Thyroid gland (tissue), 4 donors: ENCODE data around the gene AIM2. TPM values are rescaled to one million over a fixed set of nuclear protein-coding genes. Genes with fewer than 3 reads are reported as not detected.
"Not testable (repeated sequence)": the region's sequence is repeated elsewhere in the genome, so short reads cannot be mapped to it uniquely, and the experiment has no call there.

Experiments used
- DNase-seq, 2 donors: peaks; one replicate each; pipeline ENCODE4 v3.0.0-alpha.2; 2019
- H3K27ac ChIP-seq, 3 donors: fragments of 200-600 bp; sonication (generic); 1 replicate in 2 of 3; 2 replicates in 1 of 3; pipeline ENCODE4 v1.5.1; 2016 to 2019; ENCODE audit warnings: mild to moderate bottlenecking in 1 of 3, moderate library complexity in 1 of 3
- H3K27me3 ChIP-seq: fragments of 200-600 bp; sonication (generic); one replicate; pipeline ENCODE4 v1.5.1; 2019
- H3K36me3 ChIP-seq, 2 donors: fragments of 200-600 bp; sonication (generic); one replicate each; pipeline ENCODE4 v1.5.1; 2016 to 2019
- H3K4me1 ChIP-seq, 2 donors: fragments of 200-600 bp; sonication (generic); one replicate each; pipeline ENCODE4 v1.5.1; 2017 to 2019
- H3K4me3 ChIP-seq, 3 donors: fragments of 200-600 bp; sonication (generic); replicated peaks in 1 of 3; 1 replicate in 2 of 3; 2 replicates in 1 of 3; pipeline ENCODE4 v1.5.1; 2016; ENCODE audit warnings: mild to moderate bottlenecking in 1 of 3
- H3K9me3 ChIP-seq: fragments of 200-600 bp; sonication (generic); one replicate; pipeline ENCODE4 v1.5.1; 2017
- POLR2A ChIP-seq, 2 donors: fragments of 450-650 bp; IDR thresholded peaks; one replicate each; pipeline ENCODE4 v1.6.1; 2017; ENCODE audit warnings: antibody characterized with exemption in 2 of 2, mild to moderate bottlenecking in 2 of 2, moderate library complexity in 1 of 2
- WGBS, 2 donors: methylation state at CpG; one replicate each; pipeline ENCODE4 v1.1.5; 2017; 5-methylcytosine and 5-hydroxymethylcytosine counted together
- intact Hi-C: fragments of 100-400 bp; cut with DNase I; formaldehyde crosslinking; loops from one replicate; pipeline ENCODE4 v1.15.1; 2023
- total RNA-seq, 4 donors: library from RNA; depleted of rRNA; stranded (reverse); fragments of >200 nt; gene quantifications; one replicate each; pipeline ENCODE4 v1.2.3, GENCODE V29; 2016
- TF ChIP-seq, protein P1 (sequence below), 6 experiments: fragments of 200-600 bp in 3 of 6; fragments of 450-650 bp in 3 of 6; sonication (generic) in 3 of 6; IDR thresholded peaks; one replicate each; pipeline ENCODE4 v1.5.1; 2016 to 2019; ENCODE audit warnings: antibody characterized with exemption in 6 of 6, mild to moderate bottlenecking in 2 of 6, inconsistent platforms in 1 of 6, moderate library complexity in 1 of 6

AIM2 gene
- total RNA-seq, 4 donors from 2014 or later = 0.22 to 0.34 (median 0.27) TPM; not detected in 1

- H3K9me3 ChIP-seq = no peaks in the 10 kb centered on the region
- 88 to 89% methylated on average over 5 of the region's 5 CpGs for WGBS, 2 donors
- peaks cover 21 to 26% of the 10 kb centered on the region in 2 donors for H3K36me3 ChIP-seq
- no peak overlapping the region for H3K27ac ChIP-seq
- DNase-seq = no peak
- H3K27me3 ChIP-seq = no peaks in the 10 kb centered on the region
- intact Hi-C loops = no loop called here
- H3K4me1 ChIP-seq = no peaks in the 10 kb centered on the region
- no peak overlapping the region for H3K4me3 ChIP-seq
- TF ChIP-seq, protein P1, sequence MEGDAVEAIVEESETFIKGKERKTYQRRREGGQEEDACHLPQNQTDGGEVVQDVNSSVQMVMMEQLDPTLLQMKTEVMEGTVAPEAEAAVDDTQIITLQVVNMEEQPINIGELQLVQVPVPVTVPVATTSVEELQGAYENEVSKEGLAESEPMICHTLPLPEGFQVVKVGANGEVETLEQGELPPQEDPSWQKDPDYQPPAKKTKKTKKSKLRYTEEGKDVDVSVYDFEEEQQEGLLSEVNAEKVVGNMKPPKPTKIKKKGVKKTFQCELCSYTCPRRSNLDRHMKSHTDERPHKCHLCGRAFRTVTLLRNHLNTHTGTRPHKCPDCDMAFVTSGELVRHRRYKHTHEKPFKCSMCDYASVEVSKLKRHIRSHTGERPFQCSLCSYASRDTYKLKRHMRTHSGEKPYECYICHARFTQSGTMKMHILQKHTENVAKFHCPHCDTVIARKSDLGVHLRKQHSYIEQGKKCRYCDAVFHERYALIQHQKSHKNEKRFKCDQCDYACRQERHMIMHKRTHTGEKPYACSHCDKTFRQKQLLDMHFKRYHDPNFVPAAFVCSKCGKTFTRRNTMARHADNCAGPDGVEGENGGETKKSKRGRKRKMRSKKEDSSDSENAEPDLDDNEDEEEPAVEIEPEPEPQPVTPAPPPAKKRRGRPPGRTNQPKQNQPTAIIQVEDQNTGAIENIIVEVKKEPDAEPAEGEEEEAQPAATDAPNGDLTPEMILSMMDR (IDR thresholded peaks at IDR 0.05) = no peak
- TF ChIP-seq POLR2A (IDR thresholded peaks at IDR 0.05) = no peak
Measured at GRCh38 chr1:159055181-159055641, 21.4 kb downstream of the AIM2 start.

GRCh38 chr1:159054427-159054826, 22.1 kb downstream of the AIM2 start:
- Histone ChIP-seq H3K4me3 (no peak overlapping the region), H3K27ac (no peak overlapping the region), H3K9me3 (no peaks in the 10 kb centered on the region), H3K27me3 (no peaks in the 10 kb centered on the region), H3K36me3 (peaks cover 21 to 30% of the 10 kb centered on the region in 2 donors), H3K4me1 (no peaks in the 10 kb centered on the region)
- 67 to 68% methylated on average over 2 of the region's 2 CpGs for WGBS, 2 donors
- TF ChIP-seq POLR2A (IDR thresholded peaks at IDR 0.05) = no peak
- TF ChIP-seq, protein P1 (IDR thresholded peaks at IDR 0.05) = no peak
- intact Hi-C loops = no loop called here
- DNase-seq = no peak

- H3K27me3 ChIP-seq = no peaks in the 10 kb centered on the region
- H3K36me3 ChIP-seq = peaks cover 22 to 30% of the 10 kb centered on the region in 2 donors
- H3K4me3 ChIP-seq = no peak overlapping the region
- 93 to 99% methylated on average over 2 of the region's 2 CpGs for WGBS, 2 donors
- H3K27ac ChIP-seq = no peak overlapping the region
- no peak for DNase-seq
- no peaks in the 10 kb centered on the region for H3K4me1 ChIP-seq
- H3K9me3 ChIP-seq = no peaks in the 10 kb centered on the region
- TF ChIP-seq POLR2A (IDR thresholded peaks at IDR 0.05) = no peak
- TF ChIP-seq, protein P1 (IDR thresholded peaks at IDR 0.05) = no peak
- intact Hi-C loops = no loop called here
Measured at GRCh38 chr1:159051436-159051835, 25.1 kb downstream of the AIM2 start.

DNA sequence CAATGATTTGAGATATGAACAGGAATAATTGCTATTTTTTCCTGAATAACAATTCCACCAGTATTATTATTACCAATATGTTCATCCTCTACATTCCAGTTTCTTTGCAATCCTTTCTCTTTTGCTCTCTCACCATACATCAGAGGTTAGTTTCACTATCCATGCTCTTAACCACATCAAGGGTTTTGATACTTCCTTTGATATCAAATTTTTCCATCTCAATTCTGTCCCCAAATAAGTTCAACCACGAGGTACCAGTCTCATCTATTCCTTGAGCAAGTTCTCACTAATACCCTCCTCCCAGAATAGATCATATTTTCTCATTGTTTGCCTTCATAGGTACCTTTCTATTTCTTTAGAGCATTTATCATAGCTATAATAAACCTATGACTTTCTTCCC, 30.1 kb downstream of the AIM2 start:
- H3K4me3 ChIP-seq = not testable (repeated sequence)

GRCh38 chr1:159040893-159041724, 35.5 kb downstream of the AIM2 start:
- no peaks in the 10 kb centered on the region for H3K27me3 ChIP-seq
- intact Hi-C loops = no loop called here
- H3K4me3 ChIP-seq = no peak overlapping the region
- peaks cover 3 to 27% of the 10 kb centered on the region in 2 donors for H3K36me3 ChIP-seq
- H3K9me3 ChIP-seq = no peaks in the 10 kb centered on the region
- H3K4me1 ChIP-seq = no peaks in the 10 kb centered on the region
- TF ChIP-seq, protein P1 (IDR thresholded peaks at IDR 0.05) = no peak
- no peak for TF ChIP-seq POLR2A (IDR thresholded peaks at IDR 0.05)
- DNase-seq = no peak
- WGBS, 2 donors = 84 to 89% methylated on average over 7 of the region's 7 CpGs
- no peak overlapping the region for H3K27ac ChIP-seq

More for the DNA sequence above, 30.1 kb downstream of the AIM2 start:
- intact Hi-C loops, H3K4me1 ChIP-seq, H3K27me3 ChIP-seq, H3K27ac ChIP-seq, H3K9me3 ChIP-seq, DNase-seq: not testable (repeated sequence)
- WGBS, 2 donors = 54 to 69% methylated on average over 1 of the region's 1 CpG
- peaks cover 10 to 13% of the 10 kb centered on the region in 2 donors for H3K36me3 ChIP-seq
